Stomach smooth muscle (tissue), 2 donors: Measurements from ENCODE around the gene AKAP13.
A peak's percentile ranks its signal among the peaks of the same experiment; 100 is the strongest.

Source experiments
- H3K27ac ChIP-seq: one replicate; pipeline ENCODE4 v1.7.0; 2013; ENCODE audit warnings: mild to moderate bottlenecking, low read length, inconsistent platforms
- H3K27me3 ChIP-seq, 2 donors: one replicate each; pipeline ENCODE4 v1.7.0; 2013; ENCODE audit warnings: low read length in 2 of 2; ENCODE audit not compliant: insufficient read depth in 2 of 2, control insufficient read depth in 1 of 2
- H3K36me3 ChIP-seq, 2 donors: one replicate each; pipeline ENCODE4 v1.7.0; 2013; ENCODE audit warnings: low read length in 2 of 2; ENCODE audit not compliant: control insufficient read depth in 2 of 2, insufficient read depth in 2 of 2
- H3K4me1 ChIP-seq: one replicate; pipeline ENCODE4 v1.7.0; 2013; ENCODE audit warnings: low read length; ENCODE audit not compliant: control insufficient read depth, insufficient read depth
- H3K4me3 ChIP-seq, 2 donors: one replicate each; pipeline ENCODE4 v1.7.0; 2013; ENCODE audit warnings: low read length in 2 of 2
- H3K9ac ChIP-seq, 2 donors: one replicate each; pipeline ENCODE4 v1.7.0; 2013; ENCODE audit warnings: low read length in 2 of 2, mild to moderate bottlenecking in 1 of 2
- H3K9me3 ChIP-seq, 2 donors: one replicate each; pipeline ENCODE4 v1.7.0; 2013; ENCODE audit warnings: low read length in 2 of 2; ENCODE audit not compliant: control insufficient read depth in 2 of 2
- donor health status: healthy.
- donor health status: Pancreatic carcinoma.

AKAP13 gene

DNA sequence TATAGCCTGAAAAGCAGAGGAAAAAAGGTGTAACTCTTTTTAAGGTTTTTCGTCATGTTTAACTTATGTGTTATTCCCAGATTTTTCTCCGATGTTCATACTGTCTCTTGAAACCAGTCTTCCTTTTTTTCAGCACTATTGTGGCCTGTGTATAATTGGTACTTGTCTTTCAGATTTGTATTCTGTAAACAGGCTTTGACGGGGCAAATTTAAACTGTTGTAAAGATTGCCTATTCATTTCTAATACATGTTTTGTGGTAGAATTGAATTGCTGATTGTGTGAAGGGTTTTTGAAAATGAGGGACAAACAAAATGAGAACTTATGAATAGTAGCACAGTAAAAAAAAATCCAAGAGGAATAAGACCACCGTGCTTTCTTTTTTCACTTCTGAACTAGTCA, 33.6 kb downstream of the AKAP13 start:
- Histone ChIP-seq H3K27me3 (no peaks in the 10 kb centered on the region), H3K4me1 (no peaks in the 10 kb centered on the region), H3K9me3 (no peaks in the 10 kb centered on the region), H3K36me3 (no peaks in the 10 kb centered on the region), H3K27ac (no peak overlapping the region), H3K9ac (peak overlapping the region in 1 of 2 donors; percentile 4), H3K4me3 (no peak overlapping the region)

DNA sequence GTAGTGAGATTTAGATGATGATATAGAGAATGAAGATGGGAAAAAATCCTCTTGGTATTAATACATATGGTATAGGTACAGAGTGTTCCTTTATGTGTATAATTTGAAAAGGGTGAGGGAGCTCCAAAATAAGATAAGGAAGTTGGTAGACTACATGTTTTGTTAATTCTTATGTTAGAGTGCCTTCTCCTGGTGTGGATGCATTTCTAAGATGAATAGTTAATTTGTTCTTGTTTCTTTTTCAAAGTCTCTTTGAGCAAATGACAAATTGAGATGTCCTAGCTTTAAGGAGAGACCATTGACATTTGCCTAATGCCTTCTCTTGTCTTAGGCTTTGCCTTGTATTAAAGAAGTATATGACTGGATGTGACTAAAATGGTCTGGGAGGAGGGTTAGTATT, 34.1 kb downstream of the AKAP13 start:
- Histone ChIP-seq H3K4me1 (no peaks in the 10 kb centered on the region), H3K9ac (peak overlapping the region in 1 of 2 donors; percentile 4), H3K4me3 (no peak overlapping the region), H3K27me3 (no peaks in the 10 kb centered on the region), H3K27ac (no peak overlapping the region), H3K9me3 (no peaks in the 10 kb centered on the region), H3K36me3 (no peaks in the 10 kb centered on the region)

DNA sequence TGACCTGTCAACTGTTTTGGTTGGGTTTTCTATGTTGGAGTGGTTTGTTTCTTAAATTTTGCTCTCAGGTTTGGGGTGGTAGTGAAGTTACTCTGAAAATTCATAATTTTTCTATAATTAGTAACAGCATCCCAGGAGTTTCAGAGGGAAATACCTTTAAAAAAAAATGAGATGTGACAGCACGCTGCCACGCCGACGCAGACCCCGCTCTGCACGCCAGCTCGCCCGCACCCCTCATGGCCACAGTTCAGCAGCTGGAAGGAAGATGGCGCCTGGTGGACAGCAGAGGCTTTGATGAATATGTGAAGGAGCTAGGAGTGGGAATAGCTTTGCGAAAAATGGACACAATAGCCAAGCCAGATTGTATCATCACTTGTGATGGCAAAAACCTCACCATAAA, 34.6 kb downstream of the AKAP13 start:
- H3K4me1 ChIP-seq, result no peaks in the 10 kb centered on the region
- H3K4me3 ChIP-seq, result no peak overlapping the region
- no peaks in the 10 kb centered on the region for H3K9me3 ChIP-seq
- H3K36me3 ChIP-seq, result no peaks in the 10 kb centered on the region
- H3K27ac ChIP-seq, result no peak overlapping the region
- no peak overlapping the region for H3K9ac ChIP-seq
- no peaks in the 10 kb centered on the region for H3K27me3 ChIP-seq

DNA sequence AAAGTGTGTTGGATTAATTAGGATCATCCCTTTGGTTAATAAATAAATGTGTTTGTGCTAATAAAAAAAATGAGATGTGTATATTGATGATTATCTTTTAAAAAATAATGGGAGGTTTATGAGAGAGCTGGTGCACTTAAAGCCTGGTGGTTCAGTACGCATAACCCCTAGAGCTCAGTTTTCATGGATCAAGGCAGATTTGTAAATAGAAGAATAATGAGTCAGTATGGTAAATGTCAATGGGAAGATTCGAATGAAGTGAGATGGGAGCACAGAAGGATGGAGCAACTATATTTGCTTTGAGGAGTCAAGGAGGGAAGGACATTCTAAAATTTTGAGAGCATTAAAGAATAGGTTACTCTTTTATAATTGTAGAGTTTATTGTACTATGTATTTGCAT, 35.4 kb downstream of the AKAP13 start:
- no peaks in the 10 kb centered on the region for H3K27me3 ChIP-seq
- H3K4me1 ChIP-seq, result no peaks in the 10 kb centered on the region
- H3K27ac ChIP-seq, result no peak overlapping the region
- H3K36me3 ChIP-seq, result no peaks in the 10 kb centered on the region
- no peak overlapping the region for H3K4me3 ChIP-seq
- H3K9ac ChIP-seq, result no peak overlapping the region
- no peaks in the 10 kb centered on the region for H3K9me3 ChIP-seq

DNA sequence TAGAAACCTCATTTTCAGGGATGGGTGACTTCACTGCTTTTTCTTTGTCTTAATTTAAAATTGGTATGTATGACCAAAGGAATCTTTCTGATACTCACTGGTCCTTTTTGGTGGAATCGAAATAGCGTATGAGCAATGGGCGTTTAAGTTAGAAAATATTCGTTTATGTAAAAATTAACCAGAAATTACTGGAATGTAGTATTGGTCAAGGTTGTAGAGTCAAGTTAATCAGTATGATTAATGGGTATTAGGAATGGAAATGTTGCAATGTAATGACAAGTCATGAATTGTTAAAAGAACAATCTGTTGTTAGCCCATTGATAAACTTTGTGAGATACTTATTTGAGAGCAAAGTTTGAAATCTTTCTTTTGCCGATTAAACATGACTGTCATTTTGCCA, 36.9 kb downstream of the AKAP13 start:
- peaks cover 2% of the 10 kb centered on the region for H3K4me1 ChIP-seq
- H3K27ac ChIP-seq, result no peak overlapping the region
- H3K4me3 ChIP-seq, result no peak overlapping the region
- H3K9ac ChIP-seq, result no peak overlapping the region
- no peaks in the 10 kb centered on the region for H3K9me3 ChIP-seq
- H3K27me3 ChIP-seq, result no peaks in the 10 kb centered on the region
- H3K36me3 ChIP-seq, result no peaks in the 10 kb centered on the region

DNA sequence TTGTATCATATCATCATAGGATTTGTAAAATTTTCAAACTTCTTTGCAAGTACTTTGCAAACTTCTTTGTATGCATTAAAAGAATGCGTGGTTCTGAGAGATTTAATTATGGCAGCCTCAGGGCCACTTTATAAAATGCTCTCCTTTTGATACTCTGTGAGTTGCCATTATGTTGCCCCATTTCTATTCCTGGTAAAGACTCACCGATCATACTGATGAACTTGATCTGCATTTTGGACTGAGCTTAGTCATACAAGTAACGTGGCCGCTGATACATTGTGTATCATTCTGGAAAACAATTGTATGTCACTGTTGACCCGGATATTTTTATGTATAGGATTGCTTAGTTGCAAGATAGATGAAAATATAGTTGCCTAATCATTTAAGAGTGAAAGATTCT, 38.8 kb downstream of the AKAP13 start:
- Histone ChIP-seq H3K9me3 (no peaks in the 10 kb centered on the region), H3K27ac (no peak overlapping the region), H3K4me3 (no peak overlapping the region), H3K27me3 (no peaks in the 10 kb centered on the region), H3K4me1 (peaks cover 2% of the 10 kb centered on the region), H3K36me3 (no peaks in the 10 kb centered on the region), H3K9ac (no peak overlapping the region)

DNA sequence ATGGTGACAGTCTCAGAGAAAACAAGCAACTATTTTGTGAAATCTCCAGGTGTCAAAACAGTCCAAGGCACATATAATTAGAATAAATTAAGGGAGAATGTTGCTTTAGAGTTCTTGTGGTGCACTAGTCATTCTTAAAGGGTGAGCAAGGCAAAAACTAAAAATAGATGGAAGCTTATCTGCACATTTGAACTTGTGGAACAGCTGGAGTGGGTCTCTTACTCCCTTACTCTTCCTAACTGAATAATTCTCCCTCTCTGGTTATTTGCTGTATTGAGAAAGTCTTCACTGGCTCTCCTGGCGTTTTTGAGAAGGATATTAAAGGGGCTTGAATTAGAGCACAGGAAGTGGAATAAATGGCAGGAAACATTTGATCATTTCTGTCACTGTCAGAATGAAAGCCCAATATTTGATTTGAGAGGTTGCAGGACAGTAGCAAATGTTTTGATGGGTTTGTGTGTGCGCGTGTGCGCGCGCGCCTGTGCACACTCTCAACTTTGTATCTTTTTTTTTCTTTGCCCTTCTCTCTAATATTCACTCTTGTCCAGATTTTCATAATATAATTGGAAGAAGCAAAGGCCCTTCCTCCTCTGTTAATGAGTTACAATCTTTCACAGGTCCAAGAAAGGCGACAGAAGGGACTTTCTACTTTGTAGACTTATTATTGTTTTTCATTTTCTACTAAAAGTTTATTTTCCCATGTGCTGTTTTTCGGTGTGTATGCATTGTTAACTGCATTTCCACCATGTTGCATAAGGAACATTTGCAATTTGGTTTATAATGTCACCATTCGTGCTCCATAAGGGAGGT, 40.9 kb downstream of the AKAP13 start:
- peaks cover 2% of the 10 kb centered on the region for H3K4me1 ChIP-seq
- no peaks in the 10 kb centered on the region for H3K9me3 ChIP-seq
- no peak overlapping the region for H3K27ac ChIP-seq
- no peaks in the 10 kb centered on the region for H3K36me3 ChIP-seq
- no peaks in the 10 kb centered on the region for H3K27me3 ChIP-seq
- no peak overlapping the region for H3K4me3 ChIP-seq
- no peak overlapping the region for H3K9ac ChIP-seq

DNA sequence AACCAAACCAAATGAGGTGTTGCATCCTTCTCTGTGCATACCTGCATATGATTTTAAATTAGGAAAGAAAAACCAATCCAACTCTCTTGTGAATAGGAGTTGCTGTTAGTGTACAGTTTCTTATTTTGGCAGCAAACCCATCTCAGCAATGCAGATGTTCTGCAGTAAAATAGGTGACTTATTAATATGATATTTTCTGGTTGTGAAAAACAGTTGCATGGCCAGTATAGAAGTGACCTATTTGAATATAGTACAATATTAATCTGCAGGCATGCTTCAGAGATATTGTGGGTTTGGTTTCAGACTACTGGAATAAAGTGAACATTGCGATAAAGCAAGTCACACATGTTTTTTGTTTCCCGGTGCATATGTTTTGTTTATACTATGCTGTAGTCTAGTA, 42.2 kb downstream of the AKAP13 start:
- Histone ChIP-seq H3K36me3 (no peaks in the 10 kb centered on the region), H3K4me3 (no peak overlapping the region), H3K9ac (no peak overlapping the region), H3K27ac (no peak overlapping the region), H3K27me3 (no peaks in the 10 kb centered on the region), H3K4me1 (peaks cover 2% of the 10 kb centered on the region), H3K9me3 (no peaks in the 10 kb centered on the region)

DNA sequence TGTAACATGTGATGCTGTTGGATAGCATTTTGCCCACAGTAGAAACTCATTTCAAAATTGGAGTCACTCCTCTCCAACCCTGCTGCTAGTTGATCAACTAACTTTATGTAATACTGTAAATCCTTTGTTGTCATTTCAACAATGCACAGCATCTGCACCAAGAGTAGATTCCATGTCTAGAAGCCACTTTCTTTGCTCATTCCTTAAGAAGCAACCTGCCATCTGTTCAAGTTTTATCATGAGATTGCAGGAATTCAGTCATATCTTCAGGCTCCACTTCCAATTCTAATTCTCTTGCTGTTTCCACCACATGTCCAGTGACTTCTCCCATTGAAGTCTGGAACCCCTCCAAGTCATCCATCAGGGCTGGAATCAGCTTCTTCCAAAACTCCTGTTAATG, 42.9 kb downstream of the AKAP13 start:
- Histone ChIP-seq H3K36me3 (no peaks in the 10 kb centered on the region), H3K9me3 (no peaks in the 10 kb centered on the region), H3K27me3 (no peaks in the 10 kb centered on the region), H3K4me1 (peaks cover 2% of the 10 kb centered on the region), H3K4me3 (no peak overlapping the region), H3K9ac (no peak overlapping the region), H3K27ac (no peak overlapping the region)

DNA sequence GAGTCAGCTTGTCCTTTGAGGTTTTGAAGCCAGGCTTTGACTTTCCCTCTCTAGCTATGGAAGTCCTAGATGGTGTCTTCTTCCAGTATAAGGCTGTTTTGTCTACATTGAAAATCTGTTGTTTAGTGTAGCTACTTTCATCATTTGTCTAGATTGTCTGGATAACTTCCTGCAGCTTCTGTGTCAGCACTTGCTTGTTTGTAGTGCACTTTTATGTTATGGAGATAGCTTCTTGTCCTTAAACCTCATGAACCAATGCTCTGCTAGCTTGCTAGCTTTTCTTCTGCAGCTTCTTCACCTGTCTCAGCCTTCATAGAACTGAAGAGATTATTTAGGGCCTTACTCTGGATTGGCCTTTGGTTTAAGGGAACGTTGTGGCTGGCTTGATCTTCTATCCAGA, 43.8 kb downstream of the AKAP13 start:
- Histone ChIP-seq H3K27ac (no peak overlapping the region), H3K4me1 (peaks cover 2% of the 10 kb centered on the region), H3K27me3 (no peaks in the 10 kb centered on the region), H3K4me3 (no peak overlapping the region), H3K36me3 (no peaks in the 10 kb centered on the region), H3K9me3 (no peaks in the 10 kb centered on the region), H3K9ac (no peak overlapping the region)

DNA sequence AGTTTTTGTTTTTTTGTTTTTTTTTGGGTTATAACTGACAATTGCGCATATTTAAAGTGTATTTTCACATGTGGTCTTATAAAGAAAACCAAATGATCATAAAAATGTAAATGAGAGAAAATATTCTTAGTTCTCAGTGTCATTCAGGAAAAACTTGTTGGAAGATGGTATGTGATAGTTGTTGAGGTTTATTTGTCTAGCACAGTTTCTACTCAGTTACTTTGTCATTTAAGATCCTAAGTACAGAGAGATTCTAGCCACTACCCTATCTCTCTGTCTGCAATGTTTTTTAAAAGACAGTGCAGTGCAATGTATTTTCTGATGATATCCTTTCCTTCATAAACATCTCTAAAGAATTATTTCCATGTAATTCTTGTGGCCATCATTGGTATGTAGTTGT, 46.1 kb downstream of the AKAP13 start:
- Histone ChIP-seq H3K9ac (no peak overlapping the region), H3K27me3 (no peaks in the 10 kb centered on the region), H3K4me1 (peaks cover 2% of the 10 kb centered on the region), H3K36me3 (no peaks in the 10 kb centered on the region), H3K27ac (no peak overlapping the region), H3K4me3 (no peak overlapping the region), H3K9me3 (no peaks in the 10 kb centered on the region)
